SK-N-SH (cell line): ENCODE measurements around the gene PLEKHH1.

ENCODE experiments used
- CHD2 ChIP-seq: fragments of 150-350 bp; IDR thresholded peaks from 2 replicates; pipeline ENCODE4 v1.6.1; 2018; ENCODE audit warnings: low read length; ENCODE audit not compliant: partially characterized antibody
- MXI1 ChIP-seq: IDR thresholded peaks from 2 replicates; pipeline ENCODE4 v1.6.1; 2012; ENCODE audit warnings: mild to moderate bottlenecking, low read depth, low read length, improper control_type of control experiment
- TF ChIP-seq, protein P1 (sequence below): fragments of 150-350 bp; IDR thresholded peaks from 2 replicates; pipeline ENCODE4 v1.6.1; 2016; ENCODE audit warnings: mild to moderate bottlenecking, low read depth, low read length

DNA sequence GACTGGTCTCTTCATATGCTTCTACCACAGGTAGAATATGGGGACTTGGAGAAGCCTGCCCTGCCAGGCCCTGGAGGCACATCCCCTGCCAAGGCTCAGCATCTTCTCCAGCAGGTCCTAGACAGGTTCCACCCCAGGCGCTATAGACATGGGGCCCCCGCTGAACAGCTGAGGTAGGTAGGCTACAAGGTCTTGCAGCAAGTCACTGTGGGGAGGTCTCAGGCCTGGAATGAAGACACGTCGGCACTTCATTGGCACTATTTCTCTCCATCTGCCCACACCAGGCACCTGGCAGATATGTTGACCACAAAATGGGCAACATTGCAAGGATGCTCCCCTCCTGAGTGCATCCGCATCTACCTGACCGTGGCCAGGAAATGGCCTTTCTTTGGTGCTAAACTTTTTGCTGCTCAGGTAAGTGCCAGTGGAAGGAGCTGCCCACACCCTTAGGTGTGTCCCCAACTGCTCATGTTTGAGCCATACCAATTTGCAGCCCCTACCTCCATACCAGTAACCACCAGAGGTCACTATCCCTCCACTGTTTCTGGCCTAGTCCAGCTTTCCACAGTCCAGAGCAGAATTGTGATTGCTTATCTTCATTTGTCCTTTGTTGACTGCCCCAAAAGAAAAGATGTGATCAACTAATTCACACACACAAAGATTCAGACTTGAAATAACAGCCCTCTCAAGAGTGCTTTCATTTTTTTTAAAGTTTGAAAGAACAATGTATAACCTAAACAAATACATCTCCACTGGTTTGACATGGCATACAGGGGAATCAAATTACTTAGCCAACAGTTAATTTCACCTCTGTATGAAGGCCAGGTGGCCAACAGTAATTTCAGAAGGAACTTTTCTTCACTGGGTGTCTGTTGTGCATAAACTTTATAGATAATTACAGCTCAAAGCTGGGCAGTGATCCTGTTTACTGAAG, 50.9 kb downstream of the PLEKHH1 start:
- TF ChIP-seq MXI1 (no peak), CHD2 (no peak)
- TF ChIP-seq, protein P1, sequence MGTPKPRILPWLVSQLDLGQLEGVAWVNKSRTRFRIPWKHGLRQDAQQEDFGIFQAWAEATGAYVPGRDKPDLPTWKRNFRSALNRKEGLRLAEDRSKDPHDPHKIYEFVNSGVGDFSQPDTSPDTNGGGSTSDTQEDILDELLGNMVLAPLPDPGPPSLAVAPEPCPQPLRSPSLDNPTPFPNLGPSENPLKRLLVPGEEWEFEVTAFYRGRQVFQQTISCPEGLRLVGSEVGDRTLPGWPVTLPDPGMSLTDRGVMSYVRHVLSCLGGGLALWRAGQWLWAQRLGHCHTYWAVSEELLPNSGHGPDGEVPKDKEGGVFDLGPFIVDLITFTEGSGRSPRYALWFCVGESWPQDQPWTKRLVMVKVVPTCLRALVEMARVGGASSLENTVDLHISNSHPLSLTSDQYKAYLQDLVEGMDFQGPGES, result no peak
